Gastroesophageal sphincter (tissue), 4 donors: Measurements from ENCODE around the gene ABCF1. TPM values are rescaled to one million over a fixed set of nuclear protein-coding genes. Genes with fewer than 3 reads are reported as not detected.
"Not testable (repeated sequence)": the region's sequence is repeated elsewhere in the genome, so short reads cannot be mapped to it uniquely, and the experiment has no call there.

Experiments
- ATAC-seq: fragments of 150-250 bp; one replicate; pipeline ENCODE4 v1.9.1; 2016; ENCODE audit warnings: mild to moderate bottlenecking, moderate library complexity
- H3K27ac ChIP-seq, 4 donors: fragments of 200-600 bp; sonication (generic) in 3 of 4; 1 replicate in 3 of 4; 2 replicates in 1 of 4; pipeline ENCODE4 v1.5.1; 2016 to 2019
- H3K27me3 ChIP-seq: fragments of 200-600 bp; sonication (generic); one replicate; pipeline ENCODE4 v1.5.1; 2019
- H3K36me3 ChIP-seq, 2 donors: fragments of 200-600 bp; sonication (generic); one replicate each; pipeline ENCODE4 v1.5.1; 2019; ENCODE audit warnings: control low read depth in 1 of 2
- H3K4me1 ChIP-seq, 3 donors: fragments of 200-600 bp; sonication (generic); 1 replicate in 2 of 3; 2 replicates in 1 of 3; pipeline ENCODE4 v1.5.1; 2016 to 2019; ENCODE audit warnings: control low read depth in 2 of 3
- H3K4me3 ChIP-seq, 2 donors: fragments of 200-600 bp; sonication (generic); one replicate each; pipeline ENCODE4 v1.5.1; 2019; ENCODE audit warnings: mild to moderate bottlenecking in 1 of 2, moderate library complexity in 1 of 2
- H3K9me3 ChIP-seq, 3 donors: fragments of 200-600 bp; sonication (generic); one replicate each; pipeline ENCODE4 v1.5.1; 2017 to 2019; ENCODE audit warnings: control low read depth in 2 of 3
- CTCF ChIP-seq, 4 experiments: fragments of 200-600 bp in 2 of 4; fragments of 450-650 bp in 2 of 4; sonication (generic) in 1 of 4; IDR thresholded peaks; one replicate each; pipeline ENCODE4 v1.5.1; 2017 to 2019; ENCODE audit warnings: antibody characterized with exemption in 4 of 4, mild to moderate bottlenecking in 2 of 4, moderate library complexity in 2 of 4
- EP300 ChIP-seq: sonication (generic); formaldehyde crosslinking; IDR thresholded peaks from one replicate; pipeline ENCODE4 v1.6.1; 2017; ENCODE audit warnings: antibody characterized with exemption, mild to moderate bottlenecking
- POLR2A ChIP-seq, 2 donors: fragments of 450-650 bp; IDR thresholded peaks; one replicate each; pipeline ENCODE4 v1.6.1; 2017; ENCODE audit warnings: antibody characterized with exemption in 2 of 2, mild to moderate bottlenecking in 2 of 2, moderate library complexity in 1 of 2
- POLR2AphosphoS5 ChIP-seq: sonication (generic); formaldehyde crosslinking; IDR thresholded peaks from one replicate; pipeline ENCODE4 v1.6.1; 2017; ENCODE audit warnings: antibody characterized with exemption
- WGBS, 2 donors: methylation state at CpG; one replicate each; pipeline ENCODE4 v1.1.5; 2018; ENCODE audit warnings: low coverage in 1 of 2; 5-methylcytosine and 5-hydroxymethylcytosine counted together
- total RNA-seq, 4 donors: library from RNA; depleted of rRNA; stranded (reverse); fragments of >200 nt; gene quantifications; one replicate each; pipeline ENCODE4 v1.1.0, GENCODE V29; 2016

ABCF1 gene
- total RNA-seq, 4 donors from 2014 or later, result 42.8 to 63.6 (median 47.4) TPM

DNA sequence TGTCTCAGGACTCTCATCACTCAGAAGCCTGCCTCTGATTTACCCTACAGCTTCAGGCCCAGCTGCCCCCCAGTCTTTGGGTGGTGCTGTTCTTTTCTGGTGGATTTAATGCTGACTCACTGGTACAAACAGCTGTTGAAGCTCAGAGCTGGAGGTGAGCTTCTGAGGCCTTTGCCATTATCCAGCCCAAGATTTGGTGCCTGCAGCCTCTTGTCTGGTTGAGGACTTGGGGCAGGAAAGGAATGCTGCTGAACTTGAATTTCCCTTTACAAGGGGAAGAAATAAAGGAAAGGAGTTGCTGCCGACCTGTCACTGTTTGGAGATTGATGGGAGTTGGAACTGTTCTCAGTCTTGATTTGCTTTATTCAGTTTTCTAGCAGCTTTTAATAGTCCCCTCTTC lies 19.8 kb downstream of the ABCF1 start:
- TF ChIP-seq CTCF (IDR thresholded peaks at IDR 0.05) (no peak), POLR2AphosphoS5 (no peak), EP300 (no peak), POLR2A (IDR thresholded peaks at IDR 0.05) (no peak)
- H3K27me3 ChIP-seq, result no peaks in the 10 kb centered on the region
- H3K4me1 ChIP-seq, result peaks cover 0 to 9% (median 0%) of the 10 kb centered on the region in 3 donors
- ATAC-seq, result no peak
- 50 to 60% methylated on average over 1 of the region's 1 CpG for WGBS, 2 donors
- no peak overlapping the region for H3K4me3 ChIP-seq
- H3K9me3 ChIP-seq, result no peaks in the 10 kb centered on the region
- H3K27ac ChIP-seq, result peak overlapping the region in 2 of 4 donors; percentile 7 to 51
- peaks cover 0 to 90% of the 10 kb centered on the region in 2 donors for H3K36me3 ChIP-seq

GRCh38 chr6:30592287-30592686 lies 21.0 kb downstream of the ABCF1 start:
- Histone ChIP-seq H3K27ac (no peak overlapping the region), H3K27me3 (no peaks in the 10 kb centered on the region), H3K4me1 (peaks cover 0 to 9% (median 0%) of the 10 kb centered on the region in 3 donors), H3K36me3 (peaks cover 0 to 82% of the 10 kb centered on the region in 2 donors), H3K4me3 (no peak overlapping the region), H3K9me3 (no peaks in the 10 kb centered on the region)
- no peak for TF ChIP-seq POLR2AphosphoS5
- TF ChIP-seq CTCF (IDR thresholded peaks at IDR 0.05), result no peak
- TF ChIP-seq POLR2A (IDR thresholded peaks at IDR 0.05), result no peak
- no peak for TF ChIP-seq EP300
- ATAC-seq, result no peak
- 89 to 100% methylated on average over 1 of the region's 1 CpG for WGBS, 2 donors

- TF ChIP-seq POLR2AphosphoS5 (peak; percentile 13), CTCF (IDR thresholded peaks at IDR 0.05) (peak; percentile 68 to 81 (median 79))
Observed at GRCh38 chr6:30597315-30598144, 26.3 kb downstream of the ABCF1 start.

GRCh38 chr6:30598912-30599624 lies 27.8 kb downstream of the ABCF1 start:
- peaks cover 0 to 54% of the 10 kb centered on the region in 2 donors for H3K36me3 ChIP-seq
- TF ChIP-seq POLR2AphosphoS5, result peak; percentile 14
- no peak for TF ChIP-seq EP300
- H3K9me3 ChIP-seq, result no peaks in the 10 kb centered on the region
- H3K27ac ChIP-seq, result no peak overlapping the region
- H3K4me1 ChIP-seq, result peaks cover 0 to 12% (median 0%) of the 10 kb centered on the region in 3 donors
- no peaks in the 10 kb centered on the region for H3K27me3 ChIP-seq
- 37 to 62% methylated on average over 2 to 9 of the region's 12 CpGs for WGBS, 2 donors
- no peak for ATAC-seq
- H3K4me3 ChIP-seq, result no peak overlapping the region

More at GRCh38 chr6:30597315-30598144, 26.3 kb downstream of the ABCF1 start:
- H3K27me3 ChIP-seq, H3K9me3 ChIP-seq, H3K4me3 ChIP-seq: not testable (repeated sequence)
- ATAC-seq, result peak; percentile 82
- 71 to 78% methylated on average over 3 to 15 of the region's 15 CpGs for WGBS, 2 donors
- H3K36me3 ChIP-seq, result peaks cover 0 to 53% of the 10 kb centered on the region in 2 donors
- peak overlapping the region in 1 of 4 donors; percentile 11 for H3K27ac ChIP-seq
- peaks cover 0 to 12% (median 0%) of the 10 kb centered on the region in 3 donors for H3K4me1 ChIP-seq

GRCh38 chr6:30599625-30600324 lies 28.5 kb downstream of the ABCF1 start:
- WGBS, 2 donors, result 78 to 80% methylated on average over 11 to 12 of the region's 13 CpGs
- no peak overlapping the region for H3K4me3 ChIP-seq
- no peaks in the 10 kb centered on the region for H3K27me3 ChIP-seq
- ATAC-seq, result no peak
- H3K36me3 ChIP-seq, result peaks cover 4 to 54% of the 10 kb centered on the region in 2 donors
- peak; percentile 14 for TF ChIP-seq POLR2AphosphoS5
- no peak for TF ChIP-seq EP300
- no peak for TF ChIP-seq POLR2A (IDR thresholded peaks at IDR 0.05)
- H3K9me3 ChIP-seq, result no peaks in the 10 kb centered on the region
- peaks cover 0 to 12% (median 0%) of the 10 kb centered on the region in 3 donors for H3K4me1 ChIP-seq
- H3K27ac ChIP-seq, result no peak overlapping the region
